Measurements from ENCODE around the gene DACT2.

DNA sequence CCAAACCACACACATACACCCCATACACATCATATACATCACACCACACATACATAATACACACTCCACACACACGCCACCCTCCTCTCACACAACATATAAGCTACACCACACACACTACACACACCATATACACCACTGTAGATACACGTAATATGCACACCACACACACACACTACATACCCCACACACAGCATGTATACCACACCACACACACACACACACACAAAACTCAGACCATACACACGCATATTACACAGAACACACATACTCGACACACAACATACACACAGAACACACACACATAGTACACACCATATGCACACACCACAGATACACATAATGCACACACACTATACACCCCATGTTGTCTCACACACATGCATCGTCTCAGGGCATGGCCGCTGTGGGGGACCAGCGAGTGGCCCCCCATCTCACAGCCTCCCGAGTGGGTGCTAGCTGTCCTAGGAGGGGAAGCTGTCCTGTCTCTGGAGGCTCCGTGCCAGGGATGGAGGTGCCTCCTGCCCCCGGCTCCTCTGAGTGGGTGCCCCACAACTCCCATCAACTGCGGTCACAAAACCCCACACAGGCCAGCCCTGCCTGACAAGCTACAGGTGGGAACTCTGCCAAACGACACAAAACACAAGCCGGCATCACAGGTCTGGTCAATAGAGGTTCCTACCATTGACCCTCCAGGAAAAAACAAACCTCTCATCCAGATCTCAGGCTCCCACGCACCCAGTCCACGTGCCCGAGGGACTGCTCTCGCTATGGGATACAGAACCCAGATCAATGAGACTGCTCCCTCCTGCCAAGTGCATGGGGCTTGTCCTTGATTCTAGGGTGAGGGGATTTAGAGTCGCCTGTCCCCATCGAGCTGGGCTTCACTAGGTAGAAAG is 49.1 kb downstream of the DACT2 start:
- no peak for TF ChIP-seq POLR2AphosphoS5 (IDR thresholded peaks at IDR 0.05; ENCODE audit: low read depth, low read length)
- TF ChIP-seq CTCF (IDR thresholded peaks at IDR 0.05) = no peak
- no peak for TF ChIP-seq TCF7L2 (IDR thresholded peaks at IDR 0.05; ENCODE audit: low read depth, low read length)

All from Panc1 (cell line).